Breast epithelium (tissue), 4 donors: Measurements from ENCODE around the gene GCNA. TPM values are rescaled to one million over a fixed set of nuclear protein-coding genes. Genes with fewer than 3 reads are reported as not detected.

Experiments used
- DNase-seq, 2 donors: peaks; one replicate each; pipeline ENCODE4 v3.0.0-alpha.2; 2019; ENCODE audit warnings: low spot score in 2 of 2
- H3K27ac ChIP-seq, 2 donors: fragments of 200-600 bp; sonication (generic) in 1 of 2; one replicate each; pipeline ENCODE4 v1.5.1; 2016 to 2019; ENCODE audit warnings: mild to moderate bottlenecking in 1 of 2
- H3K27me3 ChIP-seq, 2 donors: fragments of 200-600 bp; sonication (generic) in 1 of 2; one replicate each; pipeline versions ENCODE4 v1.5.1 to v1.6.0; 2017 to 2019; ENCODE audit warnings: control low read depth in 1 of 2, mild to moderate bottlenecking in 1 of 2
- H3K36me3 ChIP-seq: fragments of 200-600 bp; one replicate; pipeline ENCODE4 v1.5.1; 2019
- H3K4me1 ChIP-seq, 2 donors: fragments of 200-600 bp; sonication (generic); one replicate each; pipeline ENCODE4 v1.5.1; 2016 to 2019; ENCODE audit warnings: control low read depth in 1 of 2
- H3K4me3 ChIP-seq, 3 donors: fragments of 200-600 bp; sonication (generic); 1 replicate in 2 of 3; 2 replicates in 1 of 3; pipeline ENCODE4 v1.5.1; 2016 to 2019; ENCODE audit warnings: mild to moderate bottlenecking in 3 of 3, moderate library complexity in 2 of 3
- H3K9me3 ChIP-seq, 2 donors: fragments of 200-600 bp; sonication (generic) in 1 of 2; one replicate each; pipeline ENCODE4 v1.5.1; 2016 to 2019; ENCODE audit warnings: control low read depth in 1 of 2
- CTCF ChIP-seq, 3 donors: fragments of 450-650 bp; IDR thresholded peaks; one replicate each; pipeline ENCODE4 v1.5.1; 2016 to 2017; ENCODE audit warnings: antibody characterized with exemption in 3 of 3, mild to moderate bottlenecking in 3 of 3, moderate library complexity in 3 of 3
- POLR2A ChIP-seq: fragments of 450-650 bp; IDR thresholded peaks from one replicate; pipeline ENCODE4 v1.6.1; 2016; ENCODE audit warnings: antibody characterized with exemption, mild to moderate bottlenecking, moderate library complexity
- POLR2AphosphoS5 ChIP-seq, 3 donors: sonication (generic); formaldehyde crosslinking; IDR thresholded peaks; one replicate each; pipeline ENCODE4 v1.6.1; 2017; ENCODE audit warnings: antibody characterized with exemption in 3 of 3
- intact Hi-C: fragments of 100-400 bp; cut with DNase I; formaldehyde crosslinking; loops from one replicate; pipeline ENCODE4 v1.15.1; 2023; ENCODE audit warnings: low total_unique reads
- total RNA-seq, 3 donors: library from RNA; depleted of rRNA; stranded (reverse); fragments of >200 nt; gene quantifications; one replicate each; pipeline ENCODE4 v1.1.0, GENCODE V29; 2016

GCNA gene
- total RNA-seq, 3 donors from 2014 or later: 2.3 to 3.0 (median 2.6) TPM

GRCh38 chrX:71615954-71616353 lies 37.7 kb downstream of the GCNA start:
- no peak for TF ChIP-seq CTCF (IDR thresholded peaks at IDR 0.05)
- no peak for TF ChIP-seq POLR2A
- no peak for TF ChIP-seq POLR2AphosphoS5 (IDR thresholded peaks at IDR 0.05)
- Histone ChIP-seq H3K4me3 (no peak overlapping the region), H3K9me3 (no peaks in the 10 kb centered on the region), H3K4me1 (no peaks in the 10 kb centered on the region), H3K27ac (no peak overlapping the region), H3K27me3 (peaks cover 0 to 37% of the 10 kb centered on the region in 2 donors), H3K36me3 (no peaks in the 10 kb centered on the region)
- DNase-seq: no peak
- intact Hi-C loops: no loop called here

- no peak overlapping the region for H3K4me3 ChIP-seq
- TF ChIP-seq POLR2A (no peak), POLR2AphosphoS5 (IDR thresholded peaks at IDR 0.05) (no peak), CTCF (IDR thresholded peaks at IDR 0.05) (no peak)
- no peaks in the 10 kb centered on the region for H3K4me1 ChIP-seq
- no peak overlapping the region for H3K27ac ChIP-seq
- no peaks in the 10 kb centered on the region for H3K9me3 ChIP-seq
- no peak for DNase-seq
- intact Hi-C loops: no loop called here
- H3K27me3 ChIP-seq: peaks cover 0 to 35% of the 10 kb centered on the region in 2 donors
- no peaks in the 10 kb centered on the region for H3K36me3 ChIP-seq
Observed at GRCh38 chrX:71616672-71617529, 38.7 kb downstream of the GCNA start.

GRCh38 chrX:71617742-71618141 lies 39.5 kb downstream of the GCNA start:
- DNase-seq: no peak
- H3K27ac ChIP-seq: no peak overlapping the region
- no peak for TF ChIP-seq POLR2AphosphoS5 (IDR thresholded peaks at IDR 0.05)
- no peak for TF ChIP-seq POLR2A
- no peak for TF ChIP-seq CTCF (IDR thresholded peaks at IDR 0.05)
- intact Hi-C loops: no loop called here
- peaks cover 0 to 35% of the 10 kb centered on the region in 2 donors for H3K27me3 ChIP-seq
- no peaks in the 10 kb centered on the region for H3K4me1 ChIP-seq
- H3K4me3 ChIP-seq: no peak overlapping the region
- H3K36me3 ChIP-seq: no peaks in the 10 kb centered on the region
- no peaks in the 10 kb centered on the region for H3K9me3 ChIP-seq

GRCh38 chrX:71618303-71618721 lies 40.1 kb downstream of the GCNA start, which contains the start of gene CXCR3:
TSS of gene CXCR3 (minus strand) at chrX:71618511. CDS start at chrX:71618449, 62 bp downstream.
- no peaks in the 10 kb centered on the region for H3K36me3 ChIP-seq
- H3K9me3 ChIP-seq: no peaks in the 10 kb centered on the region
- H3K4me3 ChIP-seq: no peak within 1 kb of the TSS
- H3K4me1 ChIP-seq: no peaks in the 10 kb centered on the region
- intact Hi-C loops: no loop called here
- no peak for DNase-seq
- no peak within 1 kb of the TSS for H3K27ac ChIP-seq
- TF ChIP-seq CTCF (IDR thresholded peaks at IDR 0.05) (no peak), POLR2A (no peak), POLR2AphosphoS5 (IDR thresholded peaks at IDR 0.05) (no peak)
- peaks cover 0 to 35% of the 10 kb centered on the region in 2 donors for H3K27me3 ChIP-seq

- H3K27me3 ChIP-seq: peaks cover 0 to 35% of the 10 kb centered on the region in 2 donors
Observed at GRCh38 chrX:71618787-71619186, 40.5 kb downstream of the GCNA start.

More at GRCh38 chrX:71618787-71619186, 40.5 kb downstream of the GCNA start:
- no peak for TF ChIP-seq POLR2AphosphoS5 (IDR thresholded peaks at IDR 0.05)
- TF ChIP-seq CTCF (IDR thresholded peaks at IDR 0.05): no peak
- TF ChIP-seq POLR2A: no peak
- intact Hi-C loops: no loop called here
- Histone ChIP-seq H3K27ac (no peak overlapping the region), H3K9me3 (no peaks in the 10 kb centered on the region), H3K4me3 (no peak overlapping the region), H3K4me1 (no peaks in the 10 kb centered on the region), H3K36me3 (no peaks in the 10 kb centered on the region)
- no peak for DNase-seq
